ENCODE results near the gene PRPF19. TPM values are rescaled to one million over a fixed set of nuclear protein-coding genes. Genes with fewer than 3 reads are reported as not detected.

Gene PRPF19
- total and polyA plus RNA-seq, 2 of the 8 experiments (the other 6 are each of a cell fraction or from before 2014, with no cell fraction given), result 107 to 141 TPM

DNA sequence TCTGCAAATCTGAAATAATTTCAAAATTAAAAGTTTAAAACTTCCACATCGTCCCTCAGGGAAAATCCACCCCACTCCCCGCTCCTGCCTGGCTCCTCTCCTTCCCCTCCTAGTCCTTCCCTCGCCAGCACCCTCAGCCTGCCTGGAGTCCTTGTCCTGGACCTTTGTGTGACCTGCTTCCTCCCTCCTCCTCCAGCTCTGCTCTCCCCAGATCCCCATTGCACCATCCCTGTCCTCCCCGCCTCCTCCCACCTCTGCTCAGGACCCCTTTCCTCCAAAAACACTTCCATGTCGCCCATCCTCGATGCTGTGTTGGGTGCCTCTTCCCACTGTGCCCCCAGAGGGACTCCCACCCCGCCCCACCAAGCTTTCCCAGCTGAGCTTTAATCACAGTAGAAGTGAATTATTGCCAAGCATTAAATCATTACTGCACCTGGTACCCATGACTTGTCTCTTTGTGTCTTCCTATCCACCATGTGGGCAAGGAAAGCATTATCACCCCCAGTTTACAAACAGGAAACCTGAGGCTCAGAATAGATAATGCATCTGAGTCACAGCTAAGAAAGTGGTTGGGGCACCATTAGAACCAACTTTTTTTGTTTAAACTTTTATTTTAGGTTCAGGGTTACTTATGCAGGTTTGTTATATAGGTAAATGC is 41.4 kb downstream of the PRPF19 start (continued):
- no peak for TF ChIP-seq JUN (IDR thresholded peaks at IDR 0.05; ENCODE audit: low read depth, low read length)
- no peak for TF ChIP-seq CEBPB (IDR thresholded peaks at IDR 0.05; ENCODE audit: low read depth, low read length)
- TF ChIP-seq TCF12 (IDR thresholded peaks at IDR 0.05; ENCODE audit: low read depth, low read length), result no peak
